Upper lobe of left lung (tissue), 6 donors: ENCODE results near the gene EPS15. TPM values are rescaled to one million over a fixed set of nuclear protein-coding genes. Genes with fewer than 3 reads are reported as not detected.

Source experiments
- ATAC-seq, 2 donors: fragments of 200-7000 bp; cut with Tn5 transposase; one replicate each; pipeline ENCODE4 v1.9.1; 2022; ENCODE audit warnings: mild to moderate bottlenecking in 2 of 2, moderate library complexity in 2 of 2; ENCODE audit not compliant: low FRiP score in 2 of 2
- DNase-seq, 2 donors: peaks; one replicate each; pipeline ENCODE4 v3.0.0-alpha.2; 2019 to 2020
- H3K27ac ChIP-seq, 4 donors: fragments of 200-600 bp; sonication (generic); one replicate each; pipeline ENCODE4 v1.5.1; 2016 to 2019
- H3K27me3 ChIP-seq, 4 donors: fragments of 200-600 bp; sonication (generic); one replicate each; pipeline ENCODE4 v1.5.1; 2017 to 2019
- H3K36me3 ChIP-seq, 4 donors: fragments of 200-600 bp; sonication (generic); one replicate each; pipeline ENCODE4 v1.5.1; 2016 to 2019
- H3K4me1 ChIP-seq, 4 donors: fragments of 200-600 bp; sonication (generic); one replicate each; pipeline ENCODE4 v1.5.1; 2018 to 2019
- H3K4me3 ChIP-seq, 4 donors: fragments of 200-600 bp; sonication (generic); one replicate each; pipeline ENCODE4 v1.5.1; 2017 to 2019; ENCODE audit warnings: mild to moderate bottlenecking in 2 of 4, moderate library complexity in 1 of 4
- H3K9me3 ChIP-seq, 4 donors: fragments of 200-600 bp; sonication (generic); one replicate each; pipeline ENCODE4 v1.5.1; 2018 to 2019
- CTCF ChIP-seq, 6 experiments: fragments of 450-650 bp in 4 of 6; fragments of 200-600 bp in 2 of 6; sonication (generic) in 2 of 6; IDR thresholded peaks; one replicate each; pipeline ENCODE4 v1.5.1; 2016 to 2019; ENCODE audit warnings: antibody characterized with exemption in 6 of 6
- EP300 ChIP-seq, 4 donors: sonication (generic); formaldehyde crosslinking; IDR thresholded peaks; one replicate each; pipeline ENCODE4 v1.5.1; 2017; ENCODE audit warnings: antibody characterized with exemption in 4 of 4, control low read depth in 2 of 4
- POLR2A ChIP-seq, 4 donors: fragments of 450-650 bp; IDR thresholded peaks; one replicate each; pipeline ENCODE4 v1.5.1; 2016 to 2017; ENCODE audit warnings: antibody characterized with exemption in 4 of 4, mild to moderate bottlenecking in 2 of 4
- POLR2AphosphoS5 ChIP-seq, 2 donors: sonication (generic); formaldehyde crosslinking; IDR thresholded peaks; one replicate each; pipeline ENCODE4 v1.5.1; 2017; ENCODE audit warnings: antibody characterized with exemption in 2 of 2
- WGBS, 2 donors: methylation state at CpG; one replicate each; pipeline ENCODE4 v1.1.5; 2017 to 2018; 5-methylcytosine and 5-hydroxymethylcytosine counted together
- total RNA-seq, 6 donors: library from RNA; depleted of rRNA in 4 of 6; stranded (reverse); fragments of >200 nt in 4 of 6; gene quantifications; one replicate each; pipeline versions ENCODE4 v1.1.0 to v1.2.1, GENCODE V29; 2016 to 2021
- donor health status: DM: no; HTN: no; CAD: no; lungs with moderate emphysema.
- donor health status: DM: no; HTN: yes; CAD: no; lungs with severe emphysema.

EPS15 gene
- total RNA-seq, 6 donors from 2014 or later, result 50.4 to 181 (median 73.3) TPM

GRCh38 chr1:51321924-51322280 lies 197.2 kb downstream of the EPS15 start:
- no peak for DNase-seq
- TF ChIP-seq POLR2A (IDR thresholded peaks at IDR 0.05) (no peak), CTCF (IDR thresholded peaks at IDR 0.05) (no peak), POLR2AphosphoS5 (IDR thresholded peaks at IDR 0.05) (no peak), EP300 (IDR thresholded peaks at IDR 0.05) (no peak)
- ATAC-seq, result no peak
- WGBS, 2 donors, result 90% methylated on average over 2 of the region's 2 CpGs; no CpG with 5 or more reads in 1 of the 2 donors
- Histone ChIP-seq H3K36me3 (no peaks in the 10 kb centered on the region), H3K4me3 (no peak overlapping the region), H3K9me3 (no peaks in the 10 kb centered on the region), H3K27ac (peak overlapping the region in 3 of 4 donors; percentile 11 to 81 (median 61)), H3K27me3 (no peaks in the 10 kb centered on the region), H3K4me1 (peaks cover 0 to 16% (median 0%) of the 10 kb centered on the region in 4 donors)

- Histone ChIP-seq H3K36me3 (no peaks in the 10 kb centered on the region), H3K27ac (peak overlapping the region in 3 of 4 donors; percentile 11 to 81 (median 61)), H3K4me1 (peaks cover 0 to 22% (median 0%) of the 10 kb centered on the region in 4 donors), H3K4me3 (no peak overlapping the region), H3K9me3 (no peaks in the 10 kb centered on the region), H3K27me3 (no peaks in the 10 kb centered on the region)
- 73 to 76% methylated on average over 11 of the region's 11 CpGs for WGBS, 2 donors
- no peak for TF ChIP-seq CTCF (IDR thresholded peaks at IDR 0.05)
- TF ChIP-seq EP300 (IDR thresholded peaks at IDR 0.05), result peak in 1 of 4 donors; percentile 63
- no peak for TF ChIP-seq POLR2A (IDR thresholded peaks at IDR 0.05)
- peak in 1 of 2 donors; percentile 12 for TF ChIP-seq POLR2AphosphoS5 (IDR thresholded peaks at IDR 0.05)
- DNase-seq (peak in 1 of 2 donors; percentile 54), ATAC-seq (peak; percentile 23 to 67)
Measured at GRCh38 chr1:51320967-51321923, 197.8 kb downstream of the EPS15 start.

GRCh38 chr1:51317798-51318197 lies 201.3 kb downstream of the EPS15 start:
- WGBS, 2 donors, result 91 to 94% methylated on average over 7 of the region's 7 CpGs
- no peaks in the 10 kb centered on the region for H3K27me3 ChIP-seq

GRCh38 chr1:51316846-51317120 lies 202.3 kb downstream of the EPS15 start:
- DNase-seq (no peak), ATAC-seq (no peak)
- Histone ChIP-seq H3K27ac (peak overlapping the region in 2 of 4 donors; percentile 74 to 81), H3K4me1 (peaks cover 10 to 50% (median 19%) of the 10 kb centered on the region in 4 donors), H3K9me3 (no peaks in the 10 kb centered on the region), H3K27me3 (no peaks in the 10 kb centered on the region), H3K4me3 (no peak overlapping the region), H3K36me3 (no peaks in the 10 kb centered on the region)
- 78 to 82% methylated on average over 4 of the region's 4 CpGs for WGBS, 2 donors
- TF ChIP-seq CTCF (IDR thresholded peaks at IDR 0.05) (no peak), POLR2AphosphoS5 (IDR thresholded peaks at IDR 0.05) (no peak), POLR2A (IDR thresholded peaks at IDR 0.05) (no peak), EP300 (IDR thresholded peaks at IDR 0.05) (no peak)

More at GRCh38 chr1:51317798-51318197, 201.3 kb downstream of the EPS15 start:
- Histone ChIP-seq H3K36me3 (no peaks in the 10 kb centered on the region), H3K9me3 (no peaks in the 10 kb centered on the region), H3K4me3 (no peak overlapping the region), H3K4me1 (peaks cover 10 to 54% (median 19%) of the 10 kb centered on the region in 4 donors), H3K27ac (peak overlapping the region in 1 of 4 donors; percentile 4)
- ATAC-seq (no peak), DNase-seq (no peak)
- TF ChIP-seq POLR2A (IDR thresholded peaks at IDR 0.05) (no peak), POLR2AphosphoS5 (IDR thresholded peaks at IDR 0.05) (no peak), EP300 (IDR thresholded peaks at IDR 0.05) (no peak), CTCF (IDR thresholded peaks at IDR 0.05) (no peak)
